Endothelial cell of umbilical vein (primary cell): ENCODE measurements around the gene GJB1. TPM values are rescaled to one million over a fixed set of nuclear protein-coding genes. Genes with fewer than 3 reads are reported as not detected.

Experiments used
- BruUV-seq: library from RNA; stranded (reverse); fragments of 400-500 nt; replicated peaks from 2 replicates; lab custom pipeline; 2021; lab: Mats Ljungman, UMichigan
- CTCF ChIA-PET: fragments of 300-600, 350-600 bp; sonication (Branson Sonifier 250); formaldehyde crosslinking; loops from one replicate; lab custom pipeline; 2021; ENCODE audit warnings: antibody characterized with exemption, inconsistent platforms; lab: Charles Lee
- POLR2A ChIA-PET: fragments of 300-600, 350-600 bp; sonication (Branson Sonifier 250); formaldehyde crosslinking; loops from one replicate; lab custom pipeline; 2021; ENCODE audit warnings: antibody characterized with exemption, inconsistent platforms; lab: Charles Lee
- DNase-seq: peaks from one replicate; pipeline ENCODE4 v3.0.0-alpha.2; 2011; ENCODE audit warnings: low read depth, low spot score
- FAIRE-seq: peaks from 2 replicates; lab custom pipeline; 2011; peaks lifted over from hg19 to GRCh38; lab: Jason Lieb, UNC
- H2AFZ ChIP-seq: 2 replicates; pipeline ENCODE4 v1.6.0; 2012; ENCODE audit warnings: low read depth, low read length, control low read depth, inconsistent platforms
- H3K27ac ChIP-seq: 2 replicates; pipeline ENCODE4 v1.5.1; 2011; ENCODE audit warnings: low read depth, mild to moderate bottlenecking, control low read depth, low read length, moderate library complexity; ENCODE audit not compliant: insufficient read depth
- H3K27me3 ChIP-seq, 2 experiments: 2 replicates each; pipeline versions ENCODE4 v1.6.0 to v1.6.1; 2011; ENCODE audit warnings: low read length in 2 of 2, mixed read lengths in 1 of 2; ENCODE audit not compliant: control insufficient read depth in 2 of 2, insufficient read depth in 2 of 2
- H3K36me3 ChIP-seq, 2 experiments: 2 replicates in 1 of 2; 3 replicates in 1 of 2; pipeline ENCODE4 v1.5.1; 2011; ENCODE audit warnings: low read length in 2 of 2, mild to moderate bottlenecking in 1 of 2, moderate library complexity in 1 of 2; ENCODE audit not compliant: control insufficient read depth in 2 of 2, insufficient read depth in 2 of 2; ENCODE audit errors: extremely low read depth in 1 of 2
- H3K4me1 ChIP-seq: 3 replicates; pipeline ENCODE4 v1.5.1; 2011; ENCODE audit warnings: mild to moderate bottlenecking, low read length; ENCODE audit not compliant: control insufficient read depth, insufficient read depth; ENCODE audit errors: extremely low read depth
- H3K4me2 ChIP-seq: 2 replicates; pipeline ENCODE4 v1.6.1; 2011; ENCODE audit warnings: low read length, control low read depth, mixed read lengths; ENCODE audit not compliant: insufficient read depth
- H3K4me3 ChIP-seq, 3 experiments: fragments of 200-600 bp in 1 of 3; sonication (generic), shearing (Covaris generic) in 1 of 3; replicated peaks in 1 of 3; 2 replicates each; pipeline ENCODE4 v1.5.1; 2011 to 2016; ENCODE audit warnings: control low read depth in 3 of 3, low read length in 3 of 3, mild to moderate bottlenecking in 2 of 3, inconsistent platforms in 1 of 3, low read depth in 1 of 3, moderate library complexity in 1 of 3; ENCODE audit not compliant: insufficient read depth in 1 of 3
- H3K79me2 ChIP-seq: 2 replicates; pipeline ENCODE4 v1.6.0; 2012; ENCODE audit warnings: low read length, inconsistent platforms; ENCODE audit not compliant: control insufficient read depth, insufficient read depth
- H3K9ac ChIP-seq: replicated peaks from 2 replicates; pipeline ENCODE3; 2011; ENCODE audit warnings: low read length, control low read depth; ENCODE audit not compliant: insufficient read depth; ENCODE audit errors: extremely low read depth
- H3K9me1 ChIP-seq: replicated peaks from 3 replicates; pipeline ENCODE4 v1.6.0; 2011; ENCODE audit warnings: mild to moderate bottlenecking, low read length; ENCODE audit not compliant: control insufficient read depth, insufficient read depth; ENCODE audit errors: extremely low read depth
- H3K9me3 ChIP-seq: replicated peaks from 2 replicates; pipeline ENCODE4 v1.5.1; 2012; ENCODE audit warnings: low read length, inconsistent platforms; ENCODE audit not compliant: control insufficient read depth, insufficient read depth
- H4K20me1 ChIP-seq: replicated peaks from 2 replicates; pipeline ENCODE3; 2011; ENCODE audit warnings: mild to moderate bottlenecking, low read length; ENCODE audit not compliant: control insufficient read depth, insufficient read depth; ENCODE audit errors: extremely low read depth
- CTCF ChIP-seq, 2 donors: IDR thresholded peaks; 1 replicate in 1 of 2; 2 replicates in 1 of 2; pipeline ENCODE4 v1.5.1; 2011; ENCODE audit warnings: low read length in 2 of 2, mild to moderate bottlenecking in 2 of 2, moderate library complexity in 2 of 2, control low read depth in 1 of 2, inconsistent platforms in 1 of 2, low read depth in 1 of 2; ENCODE audit not compliant: insufficient read depth in 1 of 2; ENCODE audit errors: extremely low read depth in 1 of 2
- GATA2 ChIP-seq: IDR thresholded peaks from 2 replicates; pipeline ENCODE4 v1.7.0; 2011; ENCODE audit warnings: low read depth, mild to moderate bottlenecking, moderate library complexity, mixed read lengths, low read length; ENCODE audit not compliant: insufficient read length, insufficient read depth
- POLR2AphosphoS5 ChIP-seq: IDR thresholded peaks from 2 replicates; pipeline ENCODE4 v1.6.1; 2012; ENCODE audit warnings: low read depth, mild to moderate bottlenecking, control low read depth, low read length, moderate library complexity; ENCODE audit not compliant: insufficient read depth
- dilution Hi-C: fragments of 300-500 bp; cut with MboI; formaldehyde crosslinking; loops from one replicate; pipeline ENCODE4 v1.15.0; 2019; ENCODE audit warnings: low sequenced_read_pairs; ENCODE audit not compliant: extremely low pct_ligation_motif_present
- intact Hi-C: fragments of 100-400 bp; cut with micrococcal nuclease; formaldehyde crosslinking; loops from one replicate; pipeline ENCODE4 v1.10.0; 2022
- polyA plus RNA-seq, 4 experiments: library from polyadenylated mRNA; depleted of rRNA in 3 of 4; stranded (reverse) in 3 of 4; unstranded in 1 of 4; fragments of >200 nt; gene quantifications; 2 replicates each; pipeline versions ENCODE4 v1.2.1 to v1.2.3, GENCODE V29; 2011 to 2012; ENCODE audit warnings: missing spikeins in 1 of 4
- total RNA-seq: library from RNA; stranded (reverse); gene quantifications from 2 replicates; pipeline ENCODE4 v1.2.3, GENCODE V29; 2021

GJB1 gene
- total and polyA plus RNA-seq, 2 donors (not counting 3 experiments of a cell fraction or from before 2014, with no cell fraction given), result not detected

GRCh38 chrX:71253253-71254091, 30.4 kb downstream of the GJB1 start:
- H3K36me3 ChIP-seq, result peaks cover 0 to 14% of the 10 kb centered on the region in 2 experiments
- dilution Hi-C loops (no loop called here), intact Hi-C loops (loop anchor here (1.0 kb wide), 2 partner anchors 30 to 113 kb away; partner anchors contain the start of genes NONO and TAF1)
- H3K27me3 ChIP-seq, result no peaks in the 10 kb centered on the region
- H3K9me1 ChIP-seq, result no peaks in the 10 kb centered on the region
- peak overlapping the region; percentile 51 for H3K27ac ChIP-seq
- CTCF ChIA-PET, result interaction anchor here (1.8 kb wide), 1 partner anchor 30 kb away, joined by 6 read pairs; the partner anchor contains the start of gene NONO
- DNase-seq, result peak; percentile 58
- POLR2A ChIA-PET, result interaction anchor here (2.1 kb wide), 1 partner anchor 30 kb away, joined by 6 read pairs; the partner anchor contains the start of gene NONO
- H3K79me2 ChIP-seq, result peaks cover 7% of the 10 kb centered on the region
- peaks cover 8% of the 10 kb centered on the region for H3K4me1 ChIP-seq
- peak overlapping the region; percentile 63 for H3K4me2 ChIP-seq
- no peaks in the 10 kb centered on the region for H4K20me1 ChIP-seq
- peak; percentile 40 for FAIRE-seq
- peak overlapping the region; percentile 80 to 96 (median 94) for H3K4me3 ChIP-seq
- TF ChIP-seq CTCF (IDR thresholded peaks at IDR 0.05; ENCODE audit: extremely low read depth in 1 of 2, insufficient read depth in 1 of 2, low read depth in 1 of 2, low read length in 2 of 2), result peak; percentile 35 to 65
- TF ChIP-seq GATA2, result no peak
- TF ChIP-seq POLR2AphosphoS5, result no peak
- H2AFZ ChIP-seq, result peak overlapping the region; percentile 88
- no TSS peak for BruUV-seq
- no peaks in the 10 kb centered on the region for H3K9me3 ChIP-seq
- peak overlapping the region; percentile 83 for H3K9ac ChIP-seq
